OCI-LY3 (cell line): ENCODE data around the gene KAZN.

Source experiments
- H2AFZ ChIP-seq: fragments of 200-600, 300-600 bp; shearing (Covaris generic); 2 replicates; pipeline ENCODE4 v1.6.0; 2014; ENCODE audit warnings: antibody characterized with exemption, low read depth, low read length
- H3K27ac ChIP-seq: fragments of 200-600, 300-600 bp; sonication (generic); 2 replicates; pipeline ENCODE4 v1.5.1; 2014; ENCODE audit warnings: mild to moderate bottlenecking, low read length, moderate library complexity, mixed read lengths
- H3K27me3 ChIP-seq: fragments of 200-600, 300-600 bp; sonication (generic); 2 replicates; pipeline ENCODE4 v1.6.1; 2014; ENCODE audit warnings: low read depth, low read length, mixed read lengths
- H3K36me3 ChIP-seq: fragments of 200-600, 300-600 bp; sonication (generic); replicated peaks from 2 replicates; pipeline ENCODE3; 2014; ENCODE audit warnings: low read depth, low read length, mixed read lengths
- H3K4me1 ChIP-seq: fragments of 300-600, 200-600 bp; sonication (generic); 2 replicates; pipeline ENCODE4 v1.6.1; 2014; ENCODE audit warnings: low read length, mixed read lengths
- H3K4me2 ChIP-seq: fragments of 200-600, 300-600 bp; sonication (generic); 2 replicates; pipeline ENCODE4 v1.6.1; 2014; ENCODE audit warnings: low read length, mixed read lengths
- H3K4me3 ChIP-seq: fragments of 300-600, 200-600 bp; sonication (generic); 2 replicates; pipeline ENCODE4 v1.5.1; 2014; ENCODE audit warnings: antibody characterized with exemption, mild to moderate bottlenecking, low read length, moderate library complexity
- H3K79me2 ChIP-seq: fragments of 300-600, 200-600 bp; shearing (Covaris generic); 2 replicates; pipeline ENCODE4 v1.6.1; 2014; ENCODE audit warnings: mild to moderate bottlenecking, low read length, mixed read lengths
- H3K9ac ChIP-seq: fragments of 300-600, 200-600 bp; shearing (Covaris generic); 2 replicates; pipeline ENCODE4 v1.6.0; 2014; ENCODE audit warnings: mild to moderate bottlenecking, low read length, moderate library complexity
- H3K9me3 ChIP-seq: fragments of 200-600, 300-600 bp; shearing (Covaris generic); 2 replicates; pipeline ENCODE4 v1.6.1; 2014; ENCODE audit warnings: low read length, mixed read lengths; ENCODE audit not compliant: insufficient read depth
- H4K20me1 ChIP-seq: fragments of 200-600, 300-600 bp; sonication (generic); 2 replicates; pipeline ENCODE4 v1.6.1; 2016; ENCODE audit warnings: low read length, mixed read lengths; ENCODE audit not compliant: insufficient read depth
- EZH2phosphoT487 ChIP-seq: fragments of 200-600 bp; shearing (Covaris generic); IDR thresholded peaks from 2 replicates; pipeline ENCODE4 v1.6.1; 2018; ENCODE audit warnings: antibody characterized with exemption, mixed run types, low read depth
- TF ChIP-seq, protein P1 (sequence below): fragments of 200-600, 300-600 bp; sonication (generic); IDR thresholded peaks from 2 replicates; pipeline ENCODE4 v1.5.1; 2014; ENCODE audit warnings: antibody characterized with exemption, low read length, low read depth

Gene KAZN

DNA sequence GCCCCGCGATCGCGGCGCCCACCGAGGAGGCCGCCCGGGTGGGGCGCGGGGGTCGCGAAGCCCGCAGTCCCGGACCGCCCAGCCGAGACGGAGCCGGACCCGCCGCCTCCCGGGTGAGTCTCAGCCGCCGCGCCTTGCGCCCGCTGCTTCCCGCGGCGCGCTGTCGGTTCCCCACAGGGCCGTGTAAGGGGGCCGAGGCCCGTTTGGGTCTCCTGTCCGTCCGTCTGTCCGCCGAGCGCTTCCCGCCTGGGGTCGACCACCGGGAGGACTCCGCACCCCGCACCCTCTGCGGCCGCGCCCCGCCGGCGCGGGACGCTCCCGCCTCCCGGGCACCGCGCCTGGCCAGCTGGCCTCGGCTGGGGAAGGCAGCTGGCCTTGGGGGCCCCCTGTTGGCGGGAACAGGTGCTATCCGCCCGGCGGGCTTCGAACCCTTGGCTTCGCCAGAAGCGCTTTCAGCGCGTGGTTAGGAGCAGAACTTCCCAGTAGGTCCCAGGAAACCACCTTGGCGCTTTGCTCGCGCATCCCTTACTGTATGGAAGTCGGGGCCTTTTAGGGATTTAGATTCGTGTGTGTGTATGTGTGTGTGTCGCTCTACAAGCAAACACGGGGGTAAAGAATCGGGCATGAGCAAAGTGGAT, 555.5 kb downstream of the KAZN start:
- no peak overlapping the region for H3K4me3 ChIP-seq
- H3K4me1 ChIP-seq: peaks cover 11% of the 10 kb centered on the region
- H3K9me3 ChIP-seq: no peaks in the 10 kb centered on the region
- H4K20me1 ChIP-seq: no peaks in the 10 kb centered on the region
- no peak overlapping the region for H3K9ac ChIP-seq
- H3K27ac ChIP-seq: no peak overlapping the region
- no peaks in the 10 kb centered on the region for H3K36me3 ChIP-seq
- no peak overlapping the region for H3K4me2 ChIP-seq
- H3K79me2 ChIP-seq: no peaks in the 10 kb centered on the region
- no peak overlapping the region for H2AFZ ChIP-seq
- peaks cover 8% of the 10 kb centered on the region; the same call in 1 of the 2 replicates for H3K27me3 ChIP-seq
- TF ChIP-seq, protein P1, sequence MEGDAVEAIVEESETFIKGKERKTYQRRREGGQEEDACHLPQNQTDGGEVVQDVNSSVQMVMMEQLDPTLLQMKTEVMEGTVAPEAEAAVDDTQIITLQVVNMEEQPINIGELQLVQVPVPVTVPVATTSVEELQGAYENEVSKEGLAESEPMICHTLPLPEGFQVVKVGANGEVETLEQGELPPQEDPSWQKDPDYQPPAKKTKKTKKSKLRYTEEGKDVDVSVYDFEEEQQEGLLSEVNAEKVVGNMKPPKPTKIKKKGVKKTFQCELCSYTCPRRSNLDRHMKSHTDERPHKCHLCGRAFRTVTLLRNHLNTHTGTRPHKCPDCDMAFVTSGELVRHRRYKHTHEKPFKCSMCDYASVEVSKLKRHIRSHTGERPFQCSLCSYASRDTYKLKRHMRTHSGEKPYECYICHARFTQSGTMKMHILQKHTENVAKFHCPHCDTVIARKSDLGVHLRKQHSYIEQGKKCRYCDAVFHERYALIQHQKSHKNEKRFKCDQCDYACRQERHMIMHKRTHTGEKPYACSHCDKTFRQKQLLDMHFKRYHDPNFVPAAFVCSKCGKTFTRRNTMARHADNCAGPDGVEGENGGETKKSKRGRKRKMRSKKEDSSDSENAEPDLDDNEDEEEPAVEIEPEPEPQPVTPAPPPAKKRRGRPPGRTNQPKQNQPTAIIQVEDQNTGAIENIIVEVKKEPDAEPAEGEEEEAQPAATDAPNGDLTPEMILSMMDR: no peak

DNA sequence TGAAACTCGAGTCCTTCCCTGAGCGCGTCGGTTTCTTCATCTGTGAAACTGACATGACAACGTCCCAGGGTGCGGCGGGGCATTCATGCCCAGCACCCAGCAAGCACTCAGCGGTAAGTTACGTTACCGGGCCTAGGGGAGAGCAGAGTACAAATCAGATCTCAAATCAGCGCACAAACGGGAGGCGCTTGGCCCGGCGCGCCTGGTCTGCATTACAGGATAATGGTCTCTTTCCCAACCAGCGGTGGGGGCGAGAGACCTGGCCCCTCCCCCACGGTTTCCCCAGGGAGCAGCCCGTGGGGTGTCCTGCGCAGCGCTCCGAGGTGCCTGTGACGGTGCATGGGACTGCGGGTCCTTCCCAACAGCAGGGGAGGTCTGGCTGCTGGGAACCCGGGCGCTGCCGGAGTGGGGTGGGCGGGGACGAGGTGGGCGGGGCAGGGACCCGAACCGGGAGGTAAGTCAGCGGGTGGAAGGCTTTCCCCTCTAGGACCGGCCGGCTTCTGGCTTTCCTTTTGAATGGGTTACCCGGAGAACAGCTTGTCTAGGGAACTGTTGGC, 556.1 kb downstream of the KAZN start:
- Histone ChIP-seq H3K27me3 (peaks cover 8% of the 10 kb centered on the region; the same call in 1 of the 2 replicates), H2AFZ (no peak overlapping the region), H3K79me2 (no peaks in the 10 kb centered on the region), H3K36me3 (no peaks in the 10 kb centered on the region), H3K27ac (no peak overlapping the region), H3K9me3 (no peaks in the 10 kb centered on the region), H3K9ac (no peak overlapping the region), H3K4me1 (peaks cover 11% of the 10 kb centered on the region), H3K4me3 (no peak overlapping the region), H3K4me2 (no peak overlapping the region), H4K20me1 (no peaks in the 10 kb centered on the region)
- no peak for TF ChIP-seq EZH2phosphoT487

DNA sequence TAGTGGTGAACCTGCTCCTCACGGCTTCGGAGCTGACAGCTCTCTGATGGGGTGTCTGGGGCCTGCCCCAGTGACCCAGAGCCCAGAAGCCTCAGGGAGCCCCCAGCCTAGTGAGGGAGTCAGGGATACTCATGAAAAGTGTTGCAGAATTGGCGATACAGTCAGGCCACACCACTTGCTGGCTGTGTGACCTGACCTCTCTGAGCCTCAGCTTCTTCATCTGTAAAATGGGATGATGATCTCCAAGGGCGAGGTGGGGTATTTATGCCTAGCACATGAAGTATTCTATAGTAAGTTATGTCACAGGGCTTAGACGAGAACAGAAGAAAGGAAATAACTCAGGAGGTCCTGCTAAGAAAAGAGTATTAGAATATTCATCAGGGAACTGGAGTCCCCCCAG, 556.7 kb downstream of the KAZN start:
- no peak overlapping the region for H3K4me3 ChIP-seq
- no peaks in the 10 kb centered on the region for H3K36me3 ChIP-seq
- no peak overlapping the region for H3K4me2 ChIP-seq
- no peaks in the 10 kb centered on the region for H3K79me2 ChIP-seq
- H3K9me3 ChIP-seq: no peaks in the 10 kb centered on the region
- peaks cover 11% of the 10 kb centered on the region for H3K4me1 ChIP-seq
- TF ChIP-seq EZH2phosphoT487: no peak
- TF ChIP-seq, protein P1: no peak
- H3K27me3 ChIP-seq: peaks cover 8% of the 10 kb centered on the region; the same call in 1 of the 2 replicates
- no peak overlapping the region for H2AFZ ChIP-seq
- H3K9ac ChIP-seq: no peak overlapping the region
- no peaks in the 10 kb centered on the region for H4K20me1 ChIP-seq
- H3K27ac ChIP-seq: no peak overlapping the region

DNA sequence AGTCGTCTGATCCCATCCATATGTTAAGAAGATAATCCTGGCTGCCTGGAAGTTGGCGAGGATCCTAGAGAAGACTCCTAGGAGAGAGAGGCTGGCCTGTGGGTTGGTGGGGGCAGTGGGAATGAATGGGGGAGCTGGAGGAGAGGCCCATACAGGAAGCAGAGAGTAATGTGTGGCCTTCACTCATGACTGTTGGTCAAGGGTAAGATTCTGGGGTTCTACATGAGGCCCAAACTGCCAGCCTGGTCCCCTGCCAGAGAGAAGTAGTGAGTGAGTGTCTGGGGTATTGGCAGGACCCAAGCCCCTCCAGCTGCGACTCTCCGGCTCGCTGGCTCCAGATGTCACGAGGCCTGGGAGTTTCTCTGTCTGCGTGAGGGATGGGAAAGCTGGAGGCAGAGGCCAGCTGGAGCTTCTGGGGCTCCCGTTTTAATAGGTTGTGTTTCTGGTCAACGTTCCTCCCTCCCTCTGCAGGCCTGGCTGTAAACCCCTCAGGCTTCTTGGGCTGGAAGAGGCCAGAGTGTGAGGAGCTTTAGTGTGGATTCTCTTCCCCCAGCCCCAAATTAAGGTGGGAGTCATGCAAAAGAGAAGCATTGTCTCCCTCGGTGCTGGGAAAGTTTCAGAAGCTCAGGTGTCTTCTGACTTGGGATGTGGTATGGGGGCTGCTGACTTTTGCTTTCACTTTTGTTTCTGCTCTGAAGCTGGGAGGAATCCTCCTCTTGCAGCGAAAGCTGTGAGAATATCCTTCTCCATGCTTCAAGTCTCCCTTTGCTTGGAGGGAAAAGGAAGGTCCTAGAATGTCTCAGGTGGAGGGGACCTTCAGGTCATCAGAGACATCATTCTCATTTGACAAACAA, 557.6 kb downstream of the KAZN start:
- H3K4me3 ChIP-seq: peak overlapping the region; percentile 43
- peak overlapping the region; percentile 82 for H2AFZ ChIP-seq

More for the DNA sequence above, 557.6 kb downstream of the KAZN start:
- no peaks in the 10 kb centered on the region for H4K20me1 ChIP-seq
- H3K27me3 ChIP-seq: no peaks in the 10 kb centered on the region
- no peaks in the 10 kb centered on the region for H3K79me2 ChIP-seq
- no peak overlapping the region for H3K9ac ChIP-seq
- no peaks in the 10 kb centered on the region for H3K36me3 ChIP-seq
- TF ChIP-seq, protein P1: no peak
- TF ChIP-seq EZH2phosphoT487: no peak
- peak overlapping the region; percentile 68 for H3K4me2 ChIP-seq
- H3K9me3 ChIP-seq: no peaks in the 10 kb centered on the region
- no peak overlapping the region for H3K27ac ChIP-seq
- peaks cover 16% of the 10 kb centered on the region for H3K4me1 ChIP-seq
